Mesenteric fat pad (tissue), 1 donor: Measurements from ENCODE around the gene LRCH1. TPM values are rescaled to one million over a fixed set of nuclear protein-coding genes. Genes with fewer than 3 reads are reported as not detected.

ENCODE experiments used
- DNase-seq: peaks from one replicate; pipeline ENCODE4 v3.0.0-alpha.2; 2020; ENCODE audit warnings: low spot score
- total RNA-seq: library from RNA; stranded (reverse); fragmentation: NEBNext Ultra II Directional; extraction: Animal tissue kit (Norgen Biotek cat#: 25700); gene quantifications from one replicate; pipeline ENCODE4 v1.2.1, GENCODE V29; 2021
- donor health status: DM: yes; HTN: yes; CAD: no.

LRCH1 gene
- total RNA-seq, 1 donor from 2014 or later = 21.0 TPM

DNA sequence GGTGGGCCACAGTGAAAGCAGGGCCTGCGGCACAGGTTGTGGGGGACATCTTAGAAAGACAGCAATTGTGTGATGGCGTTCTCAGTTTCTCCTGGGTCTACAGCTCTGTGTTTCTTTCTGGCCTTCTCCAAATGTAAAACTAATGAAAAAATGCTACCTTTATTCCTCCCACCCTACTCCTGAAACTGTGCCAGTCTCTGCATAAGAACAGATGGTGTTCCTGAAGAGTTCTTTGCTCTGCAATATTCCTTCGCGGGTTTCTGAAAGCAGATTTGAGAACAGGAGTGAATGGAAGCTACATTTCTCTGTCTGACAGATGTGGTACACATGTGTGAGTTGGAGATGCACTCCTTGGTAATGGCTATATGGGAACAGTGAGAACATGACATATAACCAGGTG, 18.0 kb upstream of the LRCH1 start:
- no peak for DNase-seq

GRCh38 chr13:46535825-46536224, 17.1 kb upstream of the LRCH1 start:
- DNase-seq = no peak

GRCh38 chr13:46536341-46536740, 16.6 kb upstream of the LRCH1 start:
- DNase-seq = no peak

DNA sequence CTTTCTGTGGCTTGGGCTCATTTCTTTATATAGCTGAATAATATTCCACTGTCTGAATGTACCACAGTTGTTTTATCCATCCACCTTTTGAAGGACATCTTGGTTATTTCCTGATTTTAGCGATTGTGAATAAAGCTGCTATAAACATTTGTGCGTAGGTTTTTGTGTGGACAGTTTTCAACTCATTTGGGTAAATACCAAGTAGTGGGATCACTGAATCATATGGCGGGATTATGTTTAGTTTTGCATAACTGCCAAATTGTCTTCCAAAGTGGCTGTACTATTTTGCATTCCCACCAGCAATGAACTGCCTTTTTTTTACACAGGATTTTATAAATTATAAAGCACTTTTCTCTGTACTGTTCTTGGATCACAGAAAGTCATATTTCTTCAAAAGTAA, 13.7 kb upstream of the LRCH1 start:
- DNase-seq = no peak

GRCh38 chr13:46541210-46541609, 11.8 kb upstream of the LRCH1 start:
- no peak for DNase-seq

- no peak for DNase-seq
Observed at GRCh38 chr13:46542833-46543232, 10.1 kb upstream of the LRCH1 start.

GRCh38 chr13:46543287-46543686, 9.7 kb upstream of the LRCH1 start:
- no peak for DNase-seq

DNA sequence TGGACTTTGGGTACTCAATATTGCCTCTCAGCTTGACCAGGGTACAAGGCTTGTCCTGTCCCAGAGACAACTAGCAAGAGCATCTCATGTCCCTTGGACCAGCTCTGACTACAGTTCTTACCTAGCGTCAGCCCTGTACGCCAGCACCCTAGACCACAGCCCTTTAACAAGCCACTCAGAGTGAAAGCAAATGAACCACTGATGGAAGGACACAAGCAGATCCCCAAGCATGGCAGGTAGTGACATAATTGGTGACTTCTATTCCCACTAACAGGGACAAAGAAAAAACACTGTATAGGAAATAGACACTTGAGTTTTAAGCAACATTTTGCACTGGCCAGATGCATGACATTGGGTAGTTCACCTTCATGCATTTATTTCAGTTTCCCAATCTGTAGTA, 8.8 kb upstream of the LRCH1 start:
- DNase-seq = no peak

DNA sequence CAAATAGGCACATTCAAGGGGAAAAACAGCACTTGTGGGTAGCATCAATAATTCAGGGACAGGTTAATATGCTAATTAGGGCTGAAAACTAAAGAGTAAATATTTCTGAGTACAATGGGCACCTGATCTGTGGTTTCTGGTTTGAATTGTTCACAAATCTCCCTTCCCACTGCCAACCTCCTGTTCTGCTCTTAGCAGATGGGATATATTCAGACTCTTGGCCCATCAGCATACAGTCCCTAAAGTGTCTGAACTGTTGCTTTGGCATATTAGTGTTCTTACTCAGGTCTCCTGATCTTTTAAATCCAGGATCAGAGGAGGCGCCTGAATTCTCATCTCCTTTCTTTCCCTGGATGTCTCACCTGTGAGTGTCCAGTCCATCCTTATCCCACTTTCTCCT, 8.2 kb upstream of the LRCH1 start:
- DNase-seq = no peak

GRCh38 chr13:46546084-46546768, 6.7 kb upstream of the LRCH1 start:
- DNase-seq = no peak

GRCh38 chr13:46550822-46551221, 2.1 kb upstream of the LRCH1 start:
- DNase-seq = no peak

- DNase-seq = no peak
Observed at GRCh38 chr13:46551410-46552302, 1.3 kb upstream of the LRCH1 start.

GRCh38 chr13:46552303-46552682, 677 bp upstream of the LRCH1 start:
- no peak for DNase-seq

- no peak for DNase-seq
Observed at GRCh38 chr13:46553521-46553885, 533 bp downstream of the LRCH1 start.

DNA sequence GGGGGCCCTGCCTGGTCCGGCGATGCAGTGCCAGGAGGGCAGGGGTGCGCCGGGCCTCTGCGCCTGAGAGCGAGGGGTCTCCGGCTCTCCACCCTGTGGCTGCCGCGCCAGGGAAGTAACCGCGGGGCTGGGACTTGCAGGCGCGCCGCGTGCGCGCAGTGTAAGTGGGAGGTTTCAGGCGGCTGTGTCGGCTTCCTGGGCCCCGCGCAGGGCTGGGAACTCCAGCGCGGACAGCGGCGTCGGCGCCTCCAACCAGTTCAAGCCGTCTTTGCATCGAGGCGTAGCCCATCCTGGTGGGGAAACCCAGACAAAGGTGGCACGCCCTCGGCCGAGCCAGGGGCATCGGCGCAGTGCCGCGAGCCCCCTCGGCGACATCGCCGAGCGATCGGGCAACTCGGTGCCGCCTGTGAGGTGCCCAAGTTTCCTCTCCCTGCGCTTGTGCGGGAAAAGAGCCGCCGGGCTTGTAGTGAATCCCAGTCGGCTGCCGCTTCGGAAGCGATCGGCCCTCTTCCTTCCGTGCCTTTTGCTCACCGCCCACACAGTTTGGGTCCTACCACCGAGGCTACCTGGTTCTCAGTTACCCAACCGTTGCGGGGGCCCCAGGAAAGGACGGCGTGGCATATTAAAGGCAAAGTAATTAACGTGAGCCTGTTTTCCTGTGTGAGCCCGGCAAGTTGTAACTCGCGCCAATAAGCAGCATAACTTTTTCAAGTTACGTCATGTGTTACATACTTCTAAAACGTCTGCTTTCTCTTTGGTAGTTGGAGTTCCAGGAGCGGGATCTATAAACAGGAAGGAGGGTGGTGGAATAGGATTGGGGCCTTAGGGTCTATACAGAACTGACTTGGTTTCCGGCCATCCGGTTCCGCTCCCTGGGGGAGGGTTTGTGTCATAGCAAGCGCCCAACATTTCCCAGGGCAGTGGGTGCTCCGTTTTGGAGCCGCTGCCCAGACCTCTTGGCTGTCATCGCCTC, 1.2 kb downstream of the LRCH1 start:
- DNase-seq = peak; percentile 92

GRCh38 chr13:46554951-46555350, 2.0 kb downstream of the LRCH1 start:
- DNase-seq = no peak

DNA sequence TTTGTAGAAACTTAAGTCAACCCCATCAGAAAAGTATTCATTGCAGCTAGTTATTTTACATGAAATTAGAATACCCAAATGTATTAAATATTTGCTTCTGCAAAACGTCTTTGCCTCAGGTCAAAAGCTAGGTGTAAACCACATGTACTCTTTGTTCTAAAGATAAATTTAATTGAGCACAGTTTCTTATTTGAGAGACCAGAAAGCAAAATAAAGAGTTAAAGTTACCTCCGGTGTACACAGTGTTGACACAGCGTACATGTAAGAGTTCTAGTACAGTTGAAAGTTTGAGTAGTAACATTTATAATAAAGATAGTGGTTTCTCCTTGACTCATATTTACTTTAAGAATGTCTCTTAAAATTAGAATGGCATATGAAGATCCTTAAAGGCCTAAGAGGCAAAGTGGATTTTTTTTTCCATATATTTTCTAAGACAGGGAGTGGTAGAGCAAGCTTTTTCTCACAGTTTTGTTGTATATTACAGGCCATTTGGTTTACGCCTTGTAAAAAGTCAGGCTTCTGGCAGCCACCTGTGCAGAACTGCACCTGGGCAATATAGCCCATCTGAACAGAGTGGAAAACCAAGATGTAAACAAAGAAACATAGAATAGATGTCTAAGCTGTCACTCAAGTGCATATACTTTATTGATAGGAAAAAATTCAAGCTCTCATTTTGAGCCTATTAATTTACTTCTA, 2.9 kb downstream of the LRCH1 start:
- DNase-seq = no peak

- DNase-seq = no peak
Observed at GRCh38 chr13:46556418-46556779, 3.4 kb downstream of the LRCH1 start.

DNA sequence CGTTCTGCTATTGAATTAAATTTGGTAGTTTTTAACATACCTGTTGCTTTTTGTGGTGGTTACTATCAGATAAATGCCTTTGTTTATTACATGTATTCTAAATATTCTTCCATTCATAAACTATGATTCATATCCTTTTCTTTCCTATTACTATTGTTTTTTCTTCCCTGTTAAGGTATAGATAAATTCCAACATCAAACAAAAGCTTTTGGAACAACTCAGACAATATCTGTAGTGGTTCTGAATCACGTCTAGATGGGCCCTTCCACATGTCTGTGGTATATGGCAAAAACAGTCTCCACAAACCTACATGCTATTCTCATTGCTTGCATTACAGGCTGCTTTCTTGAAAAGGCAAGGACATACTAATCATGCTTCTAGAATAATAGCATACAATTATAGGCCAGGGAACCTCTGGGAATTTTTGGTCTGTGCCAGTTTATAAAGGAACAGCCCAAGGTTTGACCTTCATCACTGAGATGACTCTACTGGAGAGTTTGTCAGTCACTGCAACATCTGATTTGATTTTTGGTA, 6.4 kb downstream of the LRCH1 start:
- no peak for DNase-seq

DNA sequence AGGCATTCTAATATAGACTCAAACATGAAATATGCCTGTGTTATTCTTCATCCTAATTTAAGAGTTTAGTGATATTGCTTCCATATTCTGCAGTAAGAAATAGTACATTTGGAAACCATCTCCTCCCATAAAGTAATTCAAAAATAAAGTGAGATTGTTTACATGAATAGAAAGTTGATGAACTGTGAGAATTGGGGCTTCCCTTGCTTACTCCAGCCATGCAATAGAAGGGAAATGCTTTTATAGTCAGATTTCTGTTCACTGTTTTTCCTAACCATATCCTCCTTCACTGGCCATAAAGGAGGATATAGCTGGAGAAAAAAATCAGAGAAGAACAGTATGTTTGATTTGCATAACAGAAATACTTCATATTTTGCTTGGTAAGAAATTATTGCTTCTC, 7.8 kb downstream of the LRCH1 start:
- DNase-seq = no peak

- no peak for DNase-seq
Observed at GRCh38 chr13:46561286-46561685, 8.3 kb downstream of the LRCH1 start.
